Measurements from ENCODE around the gene CARMIL1.

- no peak for TF ChIP-seq CTCF (conservative IDR thresholded peaks at IDR 0.05 in 1 of 2, IDR thresholded peaks at IDR 0.05 in 1 of 2; ENCODE audit: extremely low read depth in 1 of 2, insufficient read depth in 1 of 2, low read depth in 1 of 2, low read length in 2 of 2)
- TF ChIP-seq EZH2 (IDR thresholded peaks at IDR 0.05; ENCODE audit: borderline replicate concordance, low read length) = no peak
Measured at GRCh38 chr6:25447570-25447929, 168.4 kb downstream of the CARMIL1 start.
